GM15510 (cell line): ENCODE measurements around the gene ABHD16A.

ENCODE experiments used
- POLR2A ChIP-seq: IDR thresholded peaks from 3 replicates; pipeline ENCODE4 v1.6.1; 2011; ENCODE audit warnings: borderline replicate concordance; ENCODE audit not compliant: insufficient read length; ENCODE audit errors: extremely low read depth

ABHD16A gene

GRCh38 chr6:31663961-31664789, 38.9 kb downstream of the ABHD16A start:
- TF ChIP-seq POLR2A, result no peak

GRCh38 chr6:31663126-31663960, 39.8 kb downstream of the ABHD16A start:
- TF ChIP-seq POLR2A, result no peak

DNA sequence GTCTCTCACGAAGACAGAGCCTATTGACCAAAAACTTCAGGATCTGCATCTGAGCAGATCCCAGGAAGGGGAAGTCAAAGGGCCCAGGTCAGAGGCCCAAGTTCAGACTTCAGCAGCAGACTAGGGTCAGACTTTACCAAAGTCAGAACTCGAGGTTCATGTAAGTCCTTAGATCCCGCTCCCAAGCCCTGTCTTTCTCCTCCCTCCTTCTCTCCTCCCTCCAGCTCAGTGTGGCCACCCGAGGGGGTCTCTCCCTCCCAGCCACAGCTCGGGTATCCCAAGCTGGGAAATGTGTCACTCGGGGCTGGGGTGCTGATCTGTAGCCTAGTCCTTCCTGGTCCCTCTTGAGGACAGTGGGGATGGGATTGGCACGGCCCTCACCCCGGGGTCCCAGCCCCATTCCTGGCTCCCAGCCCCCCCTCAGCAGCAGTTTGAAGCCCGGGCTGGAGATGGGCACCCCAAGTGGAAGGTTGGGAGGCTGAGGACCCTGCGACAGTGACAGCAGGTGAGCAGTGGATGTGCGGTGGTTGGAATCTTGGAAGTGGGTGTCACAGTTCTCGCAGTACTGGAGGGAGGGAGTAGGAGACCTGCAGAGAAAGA, 40.9 kb downstream of the ABHD16A start:
- TF ChIP-seq POLR2A, result no peak

DNA sequence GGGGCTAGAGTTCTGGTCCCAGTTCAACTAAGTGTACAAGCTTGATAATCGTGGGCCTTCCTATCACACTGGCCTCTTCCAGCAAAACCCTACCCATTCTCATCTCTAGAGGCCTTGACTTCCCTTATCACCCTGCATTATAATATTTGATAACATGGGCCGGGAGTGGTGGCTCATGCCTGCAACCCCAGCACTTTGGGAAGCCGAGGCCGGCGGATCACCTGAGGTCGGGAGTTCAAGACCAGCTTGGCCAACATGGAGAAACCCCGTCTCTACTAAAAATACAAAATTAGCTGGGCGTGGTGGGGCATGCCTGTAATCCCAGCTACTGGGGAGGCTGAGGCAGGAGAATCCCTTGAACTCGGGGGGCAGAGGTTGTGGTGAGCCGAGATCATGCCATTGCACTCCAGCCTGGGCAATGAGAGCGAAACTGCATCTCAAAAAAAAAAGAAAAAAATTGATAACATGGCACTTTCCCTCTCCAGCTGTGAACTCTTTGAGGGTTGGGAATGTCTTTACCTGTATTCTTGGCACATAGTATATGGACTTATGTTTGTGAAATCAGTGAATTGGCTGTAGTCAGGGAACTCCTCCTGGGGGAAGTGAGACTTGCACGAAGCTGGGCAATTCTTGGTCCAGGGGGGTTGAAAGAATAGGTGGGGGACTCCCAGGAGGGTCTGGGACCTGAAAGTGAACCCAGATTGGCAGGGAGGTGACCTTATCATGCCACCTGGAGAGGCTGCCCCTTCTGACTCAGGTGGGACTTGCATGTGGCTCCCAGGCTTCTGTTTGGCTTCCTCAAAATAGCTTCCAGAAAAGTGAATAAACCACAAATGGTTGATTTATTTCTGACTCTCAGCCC, 41.6 kb downstream of the ABHD16A start:
- no peak for TF ChIP-seq POLR2A

DNA sequence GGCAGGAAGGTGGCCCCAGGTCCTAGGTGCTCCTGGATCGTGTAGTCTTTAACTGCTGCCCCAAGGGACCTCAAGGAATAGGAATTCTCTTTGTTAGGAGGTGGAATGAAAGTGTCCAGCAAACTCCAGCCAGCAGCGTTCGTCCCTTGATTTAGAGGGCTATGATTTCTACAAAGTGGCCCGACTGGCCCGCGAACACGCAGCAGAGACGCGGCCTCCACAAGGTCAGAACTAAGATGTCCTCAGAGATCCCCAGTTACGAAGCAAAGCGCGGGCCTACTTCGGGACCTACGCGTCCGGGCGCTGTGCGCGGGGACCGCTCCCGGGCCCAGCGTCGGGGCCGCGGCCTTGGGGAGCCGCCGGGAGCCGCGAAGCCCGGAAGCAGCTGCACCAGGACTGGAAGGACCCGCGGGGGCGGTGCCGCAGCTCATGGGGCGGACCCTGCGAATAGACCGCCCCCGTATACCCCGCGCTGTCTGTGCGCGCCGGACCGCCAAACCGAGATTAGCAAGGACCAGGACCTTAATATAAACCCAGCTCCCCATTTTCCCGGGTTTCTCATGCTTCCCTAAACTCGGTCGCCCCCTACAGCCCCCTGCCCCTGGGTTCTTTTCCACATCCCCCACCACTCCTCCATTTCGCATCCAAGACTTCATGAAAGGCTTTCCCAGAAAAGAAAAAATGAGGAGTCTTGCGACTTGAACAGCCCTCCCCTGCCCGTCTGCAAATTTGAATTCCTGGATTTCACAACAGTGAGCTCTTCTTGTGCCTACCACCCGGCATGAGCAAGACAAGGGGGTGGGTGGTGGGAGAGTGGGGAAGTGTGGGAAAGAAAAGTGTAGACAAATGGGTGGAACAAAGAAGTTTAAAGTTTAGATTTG, 42.5 kb downstream of the ABHD16A start, which contains the start of gene C6orf47:
TSS of gene C6orf47 (minus strand) at position 398 of the 881 bp plus-strand sequence. CDS start 831 bp downstream, outside the sequence.
- TF ChIP-seq POLR2A, result peak; percentile 88

GRCh38 chr6:31659649-31660380, 43.3 kb downstream of the ABHD16A start:
- no peak for TF ChIP-seq POLR2A

DNA sequence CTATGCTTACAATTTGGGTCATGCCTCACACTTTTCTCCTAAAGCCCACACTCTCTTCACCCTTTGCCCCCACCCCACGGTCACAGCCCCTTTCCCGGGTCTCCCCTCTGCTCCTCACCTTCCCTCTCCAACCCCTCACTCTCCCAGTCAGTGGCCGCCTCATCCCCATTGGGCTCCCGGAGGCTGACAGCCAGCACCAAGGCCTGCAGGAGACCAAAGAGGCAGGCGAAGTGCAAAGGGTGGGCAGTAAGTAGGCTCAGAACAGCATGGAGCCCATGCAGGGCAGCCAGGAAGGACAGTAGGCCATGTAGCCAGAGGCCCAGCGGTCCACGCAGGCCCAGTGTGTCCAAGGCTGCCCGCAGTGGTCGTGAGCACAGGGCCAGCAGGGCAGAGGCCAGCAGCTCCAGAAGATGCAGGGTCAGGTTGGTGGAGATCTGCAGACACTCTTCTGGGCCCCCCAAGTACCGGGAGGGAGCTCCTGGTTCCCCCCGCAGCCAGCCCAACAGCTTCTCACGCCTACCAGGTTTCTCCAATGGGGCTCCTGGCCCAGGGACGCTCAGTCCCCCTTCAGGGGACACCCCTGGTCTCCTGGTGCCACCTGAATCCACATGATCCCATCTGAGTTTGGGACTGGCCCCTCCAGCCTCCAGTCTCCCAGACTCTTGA, 44.0 kb downstream of the ABHD16A start:
- TF ChIP-seq POLR2A, result no peak

DNA sequence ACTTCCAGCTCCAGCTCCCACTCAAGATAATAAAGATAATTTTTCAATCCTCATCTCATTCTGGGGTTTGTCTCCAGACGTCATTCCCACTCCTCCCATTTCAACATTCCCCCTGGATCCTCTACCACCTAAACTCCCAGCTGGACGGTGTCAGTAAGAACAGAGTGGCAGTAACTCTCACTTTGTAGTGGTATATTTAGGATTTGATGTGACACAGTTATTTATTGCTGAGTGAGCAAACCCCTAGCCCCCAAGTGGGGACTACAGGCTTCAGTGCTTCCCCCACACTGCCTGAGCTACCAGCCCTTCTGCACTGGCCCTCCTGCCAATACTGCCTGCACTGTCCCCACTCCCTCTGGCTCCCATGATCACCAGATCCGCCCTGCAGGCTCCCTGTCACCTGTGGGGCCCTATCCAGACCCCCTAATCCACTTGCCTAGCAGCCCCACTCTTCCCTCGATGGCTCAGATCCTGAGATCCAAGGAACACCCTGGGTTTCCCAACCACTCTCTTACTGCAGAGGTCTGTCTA, 44.9 kb downstream of the ABHD16A start:
- no peak for TF ChIP-seq POLR2A

- no peak for TF ChIP-seq POLR2A
These were observed 45.5 kb downstream of the ABHD16A start for GRCh38 chr6:31657406-31658157.

- TF ChIP-seq POLR2A, result no peak
These were observed 47.5 kb downstream of the ABHD16A start, which contains the start of gene APOM for GRCh38 chr6:31655349-31656237. Gene APOM (plus strand): TSS chr6:31655894. CDS start chr6:31655967, 73 bp downstream.
